ENCODE measurements around the gene FEM1A. TPM values are rescaled to one million over a fixed set of nuclear protein-coding genes. Genes with fewer than 3 reads are reported as not detected.
"Not testable (repeated sequence)": the region's sequence is repeated elsewhere in the genome, so short reads cannot be mapped to it uniquely, and the experiment has no call there.

The FEM1A gene
- total RNA-seq, 1 donor from 2014 or later: 11.1 TPM

DNA sequence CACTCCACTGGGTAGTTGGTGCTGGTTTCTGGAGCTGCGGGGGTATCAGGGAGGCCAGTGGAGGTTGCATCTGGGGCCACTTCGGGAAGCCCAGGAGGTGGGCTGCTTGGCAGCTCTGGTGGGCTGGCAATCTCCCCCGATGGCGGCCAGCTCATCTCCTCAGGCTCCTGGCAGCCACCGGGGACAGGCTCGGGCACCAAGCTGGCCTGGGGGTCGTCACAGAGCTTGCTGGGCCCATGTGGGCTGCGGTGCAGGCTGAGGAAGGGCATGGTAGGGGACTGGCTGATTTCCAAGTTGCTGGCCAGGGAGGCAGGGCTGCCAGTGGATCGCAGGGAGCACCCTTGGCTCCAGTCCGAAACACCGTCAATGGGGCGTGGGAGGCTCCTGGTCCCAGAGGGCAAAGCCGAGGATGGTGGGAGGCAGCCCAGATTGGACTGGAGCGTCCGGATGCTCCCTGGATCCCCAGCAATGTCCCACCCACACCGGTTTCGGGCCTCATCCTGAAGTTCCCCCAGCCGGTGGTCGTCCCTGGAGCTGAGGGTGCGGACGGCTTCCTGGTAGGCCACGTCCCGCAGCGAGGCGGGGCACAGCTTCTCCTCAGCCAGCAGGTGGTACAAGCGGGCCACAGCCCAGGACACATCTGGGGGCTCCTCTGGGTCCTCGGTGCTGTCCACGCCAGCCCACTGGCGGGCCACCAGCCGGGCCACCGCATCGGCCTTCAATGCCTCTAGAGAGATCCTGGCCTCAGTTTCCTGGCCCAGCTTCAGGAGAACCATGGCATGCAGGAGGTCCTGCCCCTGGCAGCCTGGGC is 26.1 kb downstream of the FEM1A start:
- Mint-ChIP-seq H3K27me3 (ENCODE audit: low read depth) (no peaks in the 10 kb centered on the region), H3K4me3 (ENCODE audit: unreplicated experiment) (no peak overlapping the region), H3K36me3 (ENCODE audit: low read depth) (peaks cover 8% of the 10 kb centered on the region), H3K9me3 (ENCODE audit: low read depth) (peaks cover 2% of the 10 kb centered on the region), H3K27ac (ENCODE audit: unreplicated experiment) (no peak overlapping the region), H3K4me1 (ENCODE audit: low read depth) (peaks cover 14% of the 10 kb centered on the region)
- TF ChIP-seq CTCF (IDR thresholded peaks at IDR 0.05): no peak
- no peak for DNase-seq (ENCODE audit: low spot score)

GRCh38 chr19:4821265-4821664 is 29.7 kb downstream of the FEM1A start:
- Mint-ChIP-seq H3K27me3 (ENCODE audit: low read depth) (no peaks in the 10 kb centered on the region), H3K4me1 (ENCODE audit: low read depth) (no peaks in the 10 kb centered on the region), H3K36me3 (ENCODE audit: low read depth) (peaks cover 8% of the 10 kb centered on the region), H3K27ac (ENCODE audit: unreplicated experiment) (no peak overlapping the region), H3K9me3 (ENCODE audit: low read depth) (no peaks in the 10 kb centered on the region), H3K4me3 (ENCODE audit: unreplicated experiment) (no peak overlapping the region)
- DNase-seq (ENCODE audit: low spot score): no peak
- no peak for TF ChIP-seq CTCF (IDR thresholded peaks at IDR 0.05)

DNA sequence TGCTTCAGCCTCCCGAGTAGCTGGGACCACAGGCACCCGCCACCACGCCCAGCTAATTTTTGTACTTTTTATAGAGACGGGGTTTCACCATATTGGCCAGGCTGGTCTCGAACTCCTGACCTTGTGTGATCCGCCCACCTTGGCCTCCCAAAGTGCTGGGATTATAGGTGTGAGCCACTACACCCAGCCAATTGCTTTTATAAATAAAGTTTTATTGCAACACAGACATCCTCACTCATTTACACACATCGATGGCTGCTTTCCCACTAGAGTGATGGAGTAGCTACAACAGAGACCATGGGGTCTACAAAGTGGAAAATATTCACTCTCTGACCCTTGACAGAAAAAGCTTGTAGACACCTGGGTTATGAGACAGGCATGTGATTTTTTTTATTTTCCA is 30.8 kb downstream of the FEM1A start:
- H3K4me3 Mint-ChIP-seq (ENCODE audit: unreplicated experiment); H3K27ac Mint-ChIP-seq (ENCODE audit: unreplicated experiment); H3K4me1 Mint-ChIP-seq (ENCODE audit: low read depth); DNase-seq (ENCODE audit: low spot score); H3K27me3 Mint-ChIP-seq (ENCODE audit: low read depth); H3K9me3 Mint-ChIP-seq (ENCODE audit: low read depth); H3K36me3 Mint-ChIP-seq (ENCODE audit: low read depth): not testable (repeated sequence)

- no peaks in the 10 kb centered on the region for H3K4me1 Mint-ChIP-seq (ENCODE audit: low read depth)
- no peak for TF ChIP-seq CTCF (IDR thresholded peaks at IDR 0.05)
- no peak overlapping the region for H3K4me3 Mint-ChIP-seq (ENCODE audit: unreplicated experiment)
- DNase-seq (ENCODE audit: low spot score): no peak
- no peaks in the 10 kb centered on the region for H3K27me3 Mint-ChIP-seq (ENCODE audit: low read depth)
- H3K36me3 Mint-ChIP-seq (ENCODE audit: low read depth): peaks cover 2% of the 10 kb centered on the region
- no peak overlapping the region for H3K27ac Mint-ChIP-seq (ENCODE audit: unreplicated experiment)
- no peaks in the 10 kb centered on the region for H3K9me3 Mint-ChIP-seq (ENCODE audit: low read depth)
Measured at GRCh38 chr19:4823577-4823976, 32.0 kb downstream of the FEM1A start.

- H3K36me3 Mint-ChIP-seq (ENCODE audit: low read depth): no peaks in the 10 kb centered on the region
- no peaks in the 10 kb centered on the region for H3K9me3 Mint-ChIP-seq (ENCODE audit: low read depth)
- H3K4me3 Mint-ChIP-seq (ENCODE audit: unreplicated experiment): no peak overlapping the region
- no peak for DNase-seq (ENCODE audit: low spot score)
- H3K4me1 Mint-ChIP-seq (ENCODE audit: low read depth): peaks cover 22% of the 10 kb centered on the region
- no peak for TF ChIP-seq CTCF (IDR thresholded peaks at IDR 0.05)
- no peaks in the 10 kb centered on the region for H3K27me3 Mint-ChIP-seq (ENCODE audit: low read depth)
- H3K27ac Mint-ChIP-seq (ENCODE audit: unreplicated experiment): no peak overlapping the region
Measured at GRCh38 chr19:4829001-4829712, 37.6 kb downstream of the FEM1A start.

Measured in chondrocyte (in vitro differentiated cells).